ENCODE measurements around the gene RASGRF2.
"Not testable (repeated sequence)": the region's sequence is repeated elsewhere in the genome, so short reads cannot be mapped to it uniquely, and the experiment has no call there.

Gene RASGRF2

DNA sequence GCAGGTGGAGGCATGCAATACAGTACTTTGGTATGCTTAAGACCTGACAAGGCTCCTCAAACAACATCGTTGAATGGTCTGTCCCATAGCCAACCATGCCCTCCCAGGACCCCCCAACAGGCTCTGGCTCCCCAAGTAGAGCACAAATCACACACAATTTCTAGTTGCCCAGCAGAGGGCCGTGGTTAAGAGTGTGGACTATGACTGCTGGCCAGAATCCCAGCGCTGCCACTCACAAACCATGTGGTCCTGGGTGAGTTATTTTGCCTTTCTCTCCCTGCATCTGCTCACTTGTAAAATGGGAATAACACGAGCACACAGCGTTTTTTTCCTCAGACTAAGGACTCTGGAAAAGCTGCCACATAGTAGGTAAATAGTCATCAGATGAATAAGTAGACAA, 279.4 kb downstream of the RASGRF2 start:
- DNase-seq (ENCODE audit: low read depth in 2 of 2), result no peak

DNA sequence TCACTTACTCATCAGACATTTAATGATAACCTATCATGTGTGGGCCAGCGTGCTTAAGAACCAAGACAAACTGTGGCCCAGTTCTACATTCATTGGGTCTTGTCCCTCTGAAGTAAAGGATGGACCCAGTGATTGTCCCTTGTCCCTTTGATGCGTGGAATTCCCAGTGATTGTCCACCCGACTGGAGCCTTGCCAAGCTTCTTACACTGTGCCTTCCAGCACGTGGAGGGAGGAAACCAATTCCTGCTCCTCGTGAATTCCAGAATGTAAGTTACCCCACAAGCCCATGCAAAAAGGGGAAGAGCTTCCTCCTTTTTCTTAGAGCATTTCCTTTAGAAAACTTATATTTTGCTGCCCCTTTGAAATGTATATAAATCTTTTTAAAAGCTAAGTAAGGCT, 280.8 kb downstream of the RASGRF2 start:
- DNase-seq (ENCODE audit: low read depth in 2 of 2), result no peak

DNA sequence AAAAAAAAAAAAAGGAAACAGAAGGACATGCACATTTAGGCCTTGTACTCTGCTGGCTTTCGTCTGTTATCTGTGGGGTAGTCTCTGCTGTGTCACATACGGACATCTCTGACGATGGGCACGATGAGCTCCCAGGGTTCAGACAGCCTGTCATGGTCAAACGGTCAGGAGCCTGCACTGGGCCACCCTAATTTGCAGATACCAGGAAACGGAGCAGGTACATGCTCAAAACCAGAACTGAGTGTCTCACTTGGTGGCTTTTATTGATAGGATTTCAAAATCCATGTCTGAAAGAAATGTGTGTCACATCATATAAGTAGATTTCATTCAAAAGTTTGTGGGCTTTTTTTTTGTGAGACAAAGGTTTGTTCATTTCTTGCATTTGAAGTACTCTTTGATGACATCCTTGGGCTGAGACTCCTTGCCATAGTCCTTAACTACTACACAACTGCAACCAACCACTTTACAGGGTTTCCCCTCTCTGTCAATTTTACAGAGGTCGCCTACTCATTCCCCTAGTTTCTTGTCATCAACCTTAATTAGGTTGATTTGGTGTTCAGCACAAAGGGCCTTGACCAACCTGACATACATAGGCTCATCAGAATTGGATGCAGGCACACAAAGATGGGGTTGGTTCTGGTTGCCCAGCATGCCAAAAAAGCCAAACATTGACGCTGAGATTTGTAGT, 281.9 kb downstream of the RASGRF2 start:
- no peak for DNase-seq (ENCODE audit: low read depth in 2 of 2)

DNA sequence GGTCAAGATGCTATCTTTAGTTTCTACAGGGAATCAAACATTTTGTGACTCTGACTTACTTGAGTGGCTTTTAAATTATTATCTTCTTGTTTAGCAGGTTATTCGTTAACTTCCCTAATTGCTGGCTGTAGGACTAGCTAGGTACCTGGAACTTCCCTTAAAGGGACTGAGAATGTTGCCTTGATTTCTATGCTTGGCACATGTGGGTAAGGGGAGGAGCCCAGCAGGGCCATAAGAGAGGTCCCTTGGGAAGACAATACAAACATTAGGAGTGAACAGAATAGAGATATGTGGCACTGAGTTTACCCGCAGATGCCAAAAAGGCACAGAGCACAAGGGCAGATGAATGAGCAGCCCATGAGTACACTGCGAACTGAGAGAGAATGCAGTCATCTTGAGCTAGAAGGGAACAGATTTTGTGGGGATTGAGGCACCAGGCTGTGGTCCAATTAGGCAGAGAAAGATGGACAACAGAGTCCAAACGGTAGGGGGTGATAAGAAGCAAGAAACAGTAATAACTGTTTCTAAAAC, 282.8 kb downstream of the RASGRF2 start:
- no peak for DNase-seq (ENCODE audit: low read depth in 2 of 2)

DNA sequence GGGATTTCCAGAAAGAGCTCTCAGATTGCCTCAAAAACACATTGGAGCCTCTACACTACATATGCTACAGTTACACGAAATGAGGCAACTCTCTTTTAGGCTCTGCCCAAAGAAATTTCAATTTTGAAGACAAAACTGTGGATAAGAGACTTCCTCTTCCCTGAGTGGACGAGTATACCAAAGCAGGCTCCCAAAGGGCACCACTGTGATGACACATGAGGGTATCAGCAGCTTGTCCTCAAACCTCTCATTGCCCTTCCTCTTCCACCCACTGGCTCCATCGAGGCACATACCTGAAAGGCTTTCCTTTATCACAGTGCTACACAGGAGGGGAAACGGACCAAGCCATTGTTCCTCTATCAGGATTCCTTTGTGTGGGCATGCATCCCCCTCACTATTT, 284.3 kb downstream of the RASGRF2 start:
- DNase-seq (ENCODE audit: low read depth in 2 of 2), result no peak

DNA sequence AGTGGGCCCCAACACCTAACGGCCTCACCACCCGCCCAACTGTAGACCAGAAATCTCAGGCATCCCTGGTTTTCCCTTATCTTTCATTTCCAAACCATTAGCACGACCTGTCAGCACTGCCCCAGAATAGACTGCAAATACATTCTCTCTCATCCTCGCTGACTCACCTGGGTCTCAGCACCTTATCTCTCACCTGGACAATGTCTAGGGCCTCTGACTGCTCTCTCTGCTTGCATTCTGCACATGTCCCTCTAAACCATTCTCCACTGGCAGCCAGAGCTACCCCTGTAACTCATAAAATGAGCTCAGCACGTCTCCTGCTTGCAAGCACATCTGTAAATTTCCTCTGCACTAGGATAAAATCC, 285.7 kb downstream of the RASGRF2 start:
- no peak for DNase-seq (ENCODE audit: low read depth in 2 of 2)

DNA sequence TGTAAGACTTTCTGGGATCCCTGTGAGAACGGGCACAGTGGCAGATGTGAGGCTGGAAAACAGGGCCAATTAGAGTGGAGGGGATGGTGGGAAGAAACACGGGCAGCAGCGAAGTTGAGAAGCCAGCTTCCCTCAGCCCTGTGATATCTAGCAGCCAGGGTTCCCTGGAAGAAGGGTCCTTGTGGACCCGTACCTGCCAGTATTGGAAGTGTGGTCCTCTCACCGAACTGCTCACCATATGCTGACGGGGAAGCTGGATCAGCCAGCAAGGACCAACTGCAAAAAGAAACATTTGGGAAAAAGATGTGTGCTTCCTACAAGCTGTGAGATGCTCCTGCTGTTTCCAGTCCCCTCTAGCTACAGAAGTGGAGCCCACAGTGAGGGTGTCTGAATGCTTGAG, 286.5 kb downstream of the RASGRF2 start:
- DNase-seq (ENCODE audit: low read depth in 2 of 2), result no peak

DNA sequence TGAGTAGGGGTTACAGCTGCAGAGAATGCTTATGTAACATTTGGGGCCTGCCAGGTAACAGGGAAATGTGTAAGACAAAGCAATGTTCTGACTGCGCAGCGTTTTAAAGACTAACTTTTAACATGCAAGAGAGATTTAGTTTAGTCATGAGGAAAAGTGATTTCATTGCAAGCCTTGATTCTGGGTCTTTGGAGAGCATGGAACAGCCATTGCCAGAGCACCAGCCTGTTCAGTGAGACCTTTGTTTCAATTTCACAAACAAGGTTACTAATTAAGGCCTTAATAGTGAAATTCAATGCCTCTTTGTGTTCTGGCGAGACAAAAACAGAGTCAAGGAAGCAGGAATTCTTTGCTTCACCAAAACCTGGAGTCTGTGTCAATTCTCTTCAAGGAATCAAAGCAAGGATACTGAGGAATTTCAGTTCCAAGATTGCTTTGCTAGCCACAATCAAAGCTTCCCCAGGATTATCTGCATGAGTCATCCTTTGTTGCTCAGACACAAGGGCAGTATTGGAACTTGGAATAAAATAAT, 287.3 kb downstream of the RASGRF2 start:
- no peak for DNase-seq (ENCODE audit: low read depth in 2 of 2)

DNA sequence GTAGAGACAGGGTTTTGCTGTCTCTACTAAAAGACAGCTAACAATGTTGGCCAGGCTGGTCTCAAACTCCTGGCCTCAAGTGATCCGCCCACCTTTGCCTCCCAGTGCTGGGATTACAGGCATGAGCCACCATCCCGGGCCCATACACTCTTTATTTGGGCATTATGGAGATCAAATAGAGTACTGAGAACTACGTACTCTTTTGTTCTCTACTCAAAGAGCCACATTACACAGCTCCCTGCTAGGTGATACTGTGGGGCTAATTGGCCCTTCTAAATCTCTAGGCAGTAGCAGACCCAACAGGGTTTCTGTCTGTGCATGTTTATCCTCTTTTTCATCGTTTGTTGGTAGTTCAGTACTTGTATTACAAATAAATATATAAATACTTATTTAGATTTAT, 289.1 kb downstream of the RASGRF2 start:
- no peak for DNase-seq (ENCODE audit: low read depth in 2 of 2)

DNA sequence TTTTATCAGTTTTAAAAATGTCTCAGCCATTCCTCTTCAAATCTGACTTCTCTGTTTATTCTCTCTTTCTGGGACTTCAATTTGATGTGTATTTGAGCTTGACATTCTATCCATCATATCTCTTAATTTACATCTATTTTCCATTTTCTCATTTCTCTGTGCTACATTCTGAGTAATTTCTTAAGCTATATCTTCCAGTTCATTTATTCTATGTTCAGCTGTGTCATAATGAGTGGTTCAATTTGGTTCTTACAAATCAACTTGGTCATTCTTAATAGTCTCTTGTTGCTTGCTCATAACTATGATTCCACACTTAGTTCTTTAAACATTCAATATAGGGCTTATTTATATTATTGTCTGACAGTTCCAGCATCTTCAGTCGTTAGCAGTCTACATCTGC, 289.8 kb downstream of the RASGRF2 start:
- no peak for DNase-seq (ENCODE audit: low read depth in 2 of 2)

DNA sequence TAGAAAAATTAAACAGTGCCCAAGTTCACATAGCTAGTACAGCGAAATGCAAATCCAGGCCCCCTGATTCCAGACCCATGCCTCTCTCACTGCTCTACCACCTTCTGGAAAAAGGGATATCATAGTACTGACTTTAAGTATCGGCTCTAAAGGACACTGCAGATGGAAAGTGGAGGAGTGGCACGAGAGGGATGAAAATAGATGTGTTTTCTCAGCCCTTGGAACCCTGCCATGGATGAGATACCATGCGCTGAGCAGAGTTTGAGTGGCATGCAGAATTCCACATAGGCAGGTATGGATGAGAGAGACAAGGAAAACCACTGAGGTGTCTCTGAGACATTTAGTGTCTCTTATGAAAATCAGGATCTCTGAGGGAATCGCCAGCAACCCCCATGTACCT, 291.8 kb downstream of the RASGRF2 start:
- DNase-seq (ENCODE audit: low read depth in 2 of 2), result no peak

DNA sequence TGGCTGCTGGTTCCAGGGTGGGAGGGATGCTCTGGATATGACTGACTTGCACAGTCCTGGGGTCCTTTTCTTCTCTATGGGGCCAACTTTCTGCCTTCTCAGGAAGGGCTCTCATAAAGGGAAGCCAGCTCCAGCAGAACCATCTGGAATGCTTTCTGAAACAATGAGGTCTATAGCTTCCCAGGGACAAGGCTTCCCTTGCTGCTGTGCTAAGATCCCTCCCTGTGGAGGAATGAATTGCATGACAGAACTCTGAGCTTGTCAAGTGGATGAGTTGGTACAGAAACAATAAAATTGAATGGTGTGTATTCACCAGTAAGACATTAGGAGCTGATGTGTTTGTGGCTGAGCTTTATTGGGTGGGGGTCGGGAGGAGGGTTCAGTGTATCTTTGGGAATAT, 292.7 kb downstream of the RASGRF2 start:
- DNase-seq (ENCODE audit: low read depth in 2 of 2), result no peak

DNA sequence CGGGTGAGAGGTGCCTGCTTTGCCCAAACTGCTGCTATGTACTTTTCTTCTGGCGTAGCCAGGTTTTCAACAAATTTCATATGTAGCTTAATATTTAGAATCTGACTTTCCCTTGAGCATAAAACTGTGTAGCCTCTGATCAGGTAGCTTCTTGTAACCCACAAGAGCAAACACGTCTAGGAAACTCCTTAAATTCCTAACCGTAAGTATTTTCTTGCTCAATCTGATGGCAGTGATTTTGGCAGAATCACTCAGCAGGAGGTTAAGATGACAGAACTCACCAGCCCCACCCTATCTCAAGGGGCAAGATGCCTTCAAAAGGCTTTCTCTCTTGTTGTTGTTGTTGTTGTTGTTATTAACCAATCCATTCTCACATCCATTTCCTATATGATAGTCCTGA, 293.7 kb downstream of the RASGRF2 start:
- no peak for DNase-seq (ENCODE audit: low read depth in 2 of 2)

DNA sequence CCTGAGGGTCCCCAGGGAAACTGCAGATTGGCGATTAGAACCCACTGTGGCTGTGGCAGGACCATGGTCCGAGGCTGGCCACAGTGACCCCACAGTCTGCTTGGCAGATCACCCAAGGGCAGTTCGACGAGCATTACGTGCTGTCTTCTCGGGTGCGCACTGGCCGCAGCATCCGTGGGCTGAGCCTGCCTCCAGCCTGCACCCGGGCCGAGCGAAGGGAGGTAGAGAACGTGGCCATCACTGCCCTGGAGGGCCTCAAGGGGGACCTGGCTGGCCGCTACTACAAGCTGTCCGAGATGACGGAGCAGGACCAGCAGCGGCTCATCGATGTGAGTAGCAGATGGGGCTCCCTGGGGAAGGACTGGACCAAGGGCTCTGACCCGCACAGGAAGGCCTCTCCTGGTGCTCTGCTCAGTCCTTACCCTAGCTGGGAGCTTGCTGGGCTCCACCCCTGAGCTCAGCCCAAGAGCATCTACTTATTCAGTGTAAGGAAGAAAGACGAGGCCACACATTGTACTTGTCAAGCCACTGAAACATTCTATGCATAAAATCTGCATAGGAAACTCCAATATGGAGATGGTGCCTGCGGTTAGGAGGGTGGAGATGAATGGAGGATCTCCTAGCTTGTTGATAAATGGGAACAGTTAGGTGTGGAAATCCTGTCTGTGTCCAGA, 294.9 kb downstream of the RASGRF2 start:
- no peak for DNase-seq (ENCODE audit: low read depth in 2 of 2)

DNA sequence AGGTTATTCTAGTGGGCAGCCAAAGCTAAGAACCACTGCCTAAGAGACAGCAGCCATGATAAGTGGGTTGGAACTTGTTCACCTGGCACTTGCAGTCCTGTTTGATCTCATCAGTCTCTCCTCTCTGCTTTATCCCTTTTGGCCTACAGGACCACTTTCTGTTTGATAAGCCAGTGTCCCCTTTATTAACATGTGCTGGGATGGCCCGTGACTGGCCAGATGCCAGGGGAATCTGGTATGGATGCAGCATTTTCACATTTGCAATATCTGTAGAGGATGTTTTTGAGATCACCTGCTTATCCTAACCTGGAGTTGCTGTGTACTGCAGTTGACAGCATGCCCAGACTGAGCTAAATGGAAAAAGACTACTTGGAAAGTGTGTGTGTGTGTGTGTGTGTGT, 296.6 kb downstream of the RASGRF2 start:
- DNase-seq (ENCODE audit: low read depth in 2 of 2), result no peak

DNA sequence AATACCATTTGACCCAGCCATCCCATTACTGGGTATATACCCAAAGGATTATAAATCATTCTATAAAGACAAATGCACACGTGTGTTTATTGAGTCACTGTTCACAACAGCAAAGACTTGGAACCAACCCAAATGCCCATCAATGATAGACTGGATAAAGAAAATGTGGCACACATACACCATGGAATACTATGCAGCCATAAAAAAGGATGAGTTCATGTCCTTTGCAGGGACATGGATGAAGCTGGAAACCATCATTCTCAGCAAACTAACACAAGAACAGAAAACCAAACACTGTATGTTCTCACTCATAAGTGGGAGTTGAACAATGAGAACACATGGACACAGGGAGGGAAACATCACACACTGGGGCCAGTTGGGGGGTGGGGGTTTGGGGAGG, 302.6 kb downstream of the RASGRF2 start:
- DNase-seq (ENCODE audit: low read depth in 2 of 2), result not testable (repeated sequence)

DNA sequence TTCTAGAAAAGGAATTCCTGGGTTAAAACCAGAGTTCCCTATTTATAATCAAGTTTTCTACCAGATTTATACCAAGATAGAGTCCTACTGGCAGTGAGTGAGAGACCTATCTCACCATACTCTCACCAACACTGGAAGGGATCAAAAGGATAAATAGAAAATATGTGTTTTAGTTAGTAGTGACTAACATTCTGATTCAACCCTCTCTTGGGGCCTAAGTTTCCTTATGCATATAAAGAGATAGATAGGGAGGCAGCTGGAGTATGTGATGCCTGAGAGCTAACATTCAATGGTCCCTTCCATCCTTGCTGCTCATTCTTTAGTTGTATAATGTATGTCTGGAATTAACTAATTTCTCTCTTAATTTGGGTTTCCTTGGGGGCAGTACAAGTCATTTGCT, 304.9 kb downstream of the RASGRF2 start:
- no peak for DNase-seq (ENCODE audit: low read depth in 2 of 2)

DNA sequence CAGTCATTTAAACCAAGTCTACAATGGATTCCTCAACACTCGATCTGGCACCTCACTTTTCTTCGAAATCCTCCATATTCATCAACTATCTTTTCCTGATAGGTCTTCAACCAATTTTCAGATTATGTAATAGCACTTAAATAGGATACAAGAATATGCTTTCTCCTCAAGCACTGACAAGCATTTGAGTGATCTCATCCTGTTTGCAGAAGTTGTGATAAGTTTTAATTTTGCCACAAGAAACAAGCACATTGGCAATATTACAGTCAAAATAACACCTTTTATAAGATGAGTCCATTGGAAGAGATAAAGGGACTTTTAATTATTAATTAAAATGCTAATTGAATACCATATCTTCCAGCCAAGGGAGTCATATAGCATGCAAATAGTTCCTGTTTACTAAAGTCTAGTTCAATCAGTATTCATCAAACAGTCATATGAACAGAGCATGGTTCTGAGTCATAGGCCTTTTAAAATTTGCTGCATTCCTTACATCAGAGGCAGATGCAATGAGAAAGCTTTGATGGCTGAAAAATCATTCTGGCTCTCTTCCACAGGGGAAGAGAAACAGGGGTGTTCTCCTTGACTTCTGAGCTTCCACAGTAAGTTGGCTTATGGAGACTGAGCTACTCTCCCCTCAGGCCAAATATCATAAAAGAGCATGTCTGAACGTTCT, 308.5 kb downstream of the RASGRF2 start:
- DNase-seq (ENCODE audit: low read depth in 2 of 2), result no peak

DNA sequence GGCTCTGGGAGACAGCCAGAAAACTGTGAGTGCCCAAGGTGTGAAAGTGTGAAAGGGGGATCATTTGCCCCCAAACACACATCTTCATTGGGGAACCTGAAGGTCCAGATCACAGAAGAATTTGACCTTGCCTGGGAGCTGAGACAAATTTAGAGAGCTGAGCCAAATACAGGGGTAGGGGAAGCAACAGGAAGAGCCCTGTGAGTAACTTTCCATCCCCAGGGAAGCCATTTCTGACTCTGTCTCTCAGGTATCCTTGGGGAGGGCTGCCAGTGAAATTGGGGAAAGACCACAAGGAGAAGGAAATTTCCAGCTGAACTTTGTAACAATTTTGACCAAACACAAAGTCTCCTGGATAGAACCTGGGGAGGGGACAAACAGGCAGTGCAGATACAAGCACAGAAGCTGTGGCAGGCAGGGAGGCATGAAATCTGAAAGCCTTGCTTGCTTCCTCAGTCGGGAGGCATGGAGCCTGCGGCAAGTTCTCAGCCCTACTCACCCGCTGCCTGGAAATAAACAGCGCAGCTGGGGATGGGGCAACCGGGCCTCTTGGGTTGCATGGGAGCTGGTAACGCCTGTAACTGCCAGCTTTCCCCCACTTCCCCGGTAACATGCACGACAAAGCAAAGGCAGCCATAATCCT, 309.7 kb downstream of the RASGRF2 start:
- no peak for DNase-seq (ENCODE audit: low read depth in 2 of 2)

DNA sequence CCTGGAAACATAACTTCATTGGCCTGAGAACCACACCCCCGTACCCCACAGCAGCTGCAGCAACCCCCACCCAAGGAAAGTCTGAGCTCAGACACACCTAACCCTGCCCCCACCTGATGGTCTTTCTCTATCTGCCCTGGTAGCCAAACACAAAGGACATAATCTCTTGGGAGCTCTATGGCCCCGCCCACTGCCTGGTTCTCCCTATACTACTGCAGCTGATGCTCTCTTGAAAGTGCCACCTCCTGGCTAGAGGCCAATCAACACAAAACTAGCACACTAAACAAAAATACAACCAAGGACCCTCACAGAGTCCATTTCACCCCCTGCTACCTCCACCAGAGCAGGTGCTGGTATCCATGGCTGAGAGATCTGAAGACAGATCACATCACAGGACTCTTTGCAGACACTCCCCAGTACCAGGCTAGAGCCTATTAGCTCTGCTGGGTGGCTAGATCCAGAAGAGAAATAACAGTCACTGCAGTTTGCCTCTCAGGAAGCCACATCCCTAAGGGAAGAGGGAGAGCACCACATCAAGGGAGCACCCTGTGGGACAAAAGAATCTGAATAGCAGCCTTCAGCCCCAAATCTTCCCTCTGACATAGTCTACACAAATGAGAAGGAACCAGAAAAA, 310.3 kb downstream of the RASGRF2 start:
- not testable (repeated sequence) for DNase-seq (ENCODE audit: low read depth in 2 of 2)
